Measurements from ENCODE around the gene TRIP13.

- TF ChIP-seq CTCF (IDR thresholded peaks at IDR 0.05) (no peak), POLR2A (IDR thresholded peaks at IDR 0.05) (no peak)
Measured at GRCh38 chr5:915946-916345, 23.3 kb downstream of the TRIP13 start.
